GM23248 (cell line): ENCODE data around the gene ARNT2.

Experiments used
- EZH2 ChIP-seq: fragments of 200-600 bp; sonication (generic); IDR thresholded peaks from 2 replicates; pipeline ENCODE4 v1.6.1; 2018; ENCODE audit warnings: antibody characterized with exemption, mild to moderate bottlenecking; ENCODE audit not compliant: insufficient read depth, poor library complexity, severe bottlenecking
- EZH2phosphoT487 ChIP-seq: fragments of 200-600 bp; sonication (generic); IDR thresholded peaks from 2 replicates; pipeline ENCODE4 v1.6.1; 2018; ENCODE audit warnings: antibody characterized with exemption, moderate library complexity, mild to moderate bottlenecking, low read depth; ENCODE audit not compliant: insufficient read depth

DNA sequence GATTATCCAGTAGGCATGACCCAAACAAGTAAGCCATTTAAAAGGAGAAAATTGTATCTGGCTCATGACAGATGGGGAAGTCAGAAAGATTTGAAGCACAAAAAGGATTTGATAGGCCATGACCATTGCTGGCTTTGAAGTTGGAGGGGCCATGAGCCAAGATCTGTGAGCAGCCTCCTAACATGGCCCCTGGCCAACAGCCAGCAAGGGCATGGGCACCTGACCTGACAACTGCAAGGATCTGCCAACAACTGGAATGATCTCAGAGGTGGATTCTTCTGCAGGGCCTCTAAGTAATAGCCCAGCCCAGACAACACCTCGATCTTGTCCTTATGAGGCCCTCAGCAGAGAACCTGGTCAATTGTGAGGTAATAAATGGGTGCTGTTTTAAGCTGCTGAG is 93.0 kb downstream of the ARNT2 start:
- no peak for TF ChIP-seq EZH2phosphoT487
- TF ChIP-seq EZH2: no peak
